ENCODE measurements around the gene CAMTA1. TPM values are rescaled to one million over a fixed set of nuclear protein-coding genes. Genes with fewer than 3 reads are reported as not detected.

The CAMTA1 gene
- total and polyA plus RNA-seq, 9 of the 15 experiments (the other 6 are each of a cell fraction or from before 2014, with no cell fraction given), result 43.9 to 161 (median 65.9) TPM

- TF ChIP-seq MXD1 (CRISPR knock-in tag; IDR thresholded peaks at IDR 0.05; ENCODE audit: borderline replicate concordance, poor library complexity, severe bottlenecking), result no peak
- TF ChIP-seq ETV1 (tag; conservative IDR thresholded peaks at IDR 0.05; ENCODE audit: low read depth), result peak; percentile 37; the same call in 1 of the 2 replicates
- no peak for TF ChIP-seq TRIM28 (IDR thresholded peaks at IDR 0.05)
- TF ChIP-seq ZNF217 (CRISPR knock-in tag; IDR thresholded peaks at IDR 0.05), result no peak
- TF ChIP-seq MAFG (tag; conservative IDR thresholded peaks at IDR 0.05), result no peak
- TF ChIP-seq BHLHE40 (IDR thresholded peaks at IDR 0.05; ENCODE audit: low read length), result peak; percentile 67
- TF ChIP-seq ZBTB8A (IDR thresholded peaks at IDR 0.05; ENCODE audit: partially characterized antibody), result no peak
- TF ChIP-seq USF2 (CRISPR knock-in tag; IDR thresholded peaks at IDR 0.05), result peak; percentile 60
- TF ChIP-seq MEF2D (tag; conservative IDR thresholded peaks at IDR 0.05; ENCODE audit: low read depth), result peak; percentile 87
- TF ChIP-seq NR1H2 (CRISPR knock-in tag; IDR thresholded peaks at IDR 0.05), result no peak
- TF ChIP-seq KAT2B (IDR thresholded peaks at IDR 0.05; ENCODE audit: low read depth, low read length), result no peak
- no peak for TF ChIP-seq NFATC3 (IDR thresholded peaks at IDR 0.05)
- no peak for TF ChIP-seq CBFB (CRISPR knock-in tag; IDR thresholded peaks at IDR 0.05)
- TF ChIP-seq ZNF780A (CRISPR knock-in tag; IDR thresholded peaks at IDR 0.05), result no peak
- TF ChIP-seq SNRNP70 (optimal IDR thresholded peaks at IDR 0.05; ENCODE audit: low read depth, low read length), result no peak
- peak; percentile 65; the same call in 1 of the 2 replicates for TF ChIP-seq RNF2 (IDR thresholded peaks at IDR 0.05)
- no peak for TF ChIP-seq PPARD (CRISPR knock-in tag; IDR thresholded peaks at IDR 0.05)
- no peak for TF ChIP-seq POLR3G (IDR thresholded peaks at IDR 0.05; ENCODE audit: extremely low read depth, insufficient read length, insufficient replicate concordance)
- TF ChIP-seq BRF1 (IDR thresholded peaks at IDR 0.05; ENCODE audit: borderline replicate concordance, extremely low read depth, insufficient read length), result no peak
- TF ChIP-seq THAP7 (CRISPR knock-in tag; IDR thresholded peaks at IDR 0.05), result no peak
- TF ChIP-seq SIX5 (IDR thresholded peaks at IDR 0.05; ENCODE audit: borderline replicate concordance in 1 of 2, insufficient read depth in 1 of 2, low read depth in 1 of 2, low read length in 2 of 2), result no peak
- TF ChIP-seq EZH2 (IDR thresholded peaks at IDR 0.05; ENCODE audit: borderline replicate concordance, low read depth, low read length), result no peak
- TF ChIP-seq ZNF639 (CRISPR knock-in tag; conservative IDR thresholded peaks at IDR 0.05 in 1 of 2, IDR thresholded peaks at IDR 0.05 in 1 of 2), result 0 out of 4 replicates have a peak, but pooled peaks of 1 of the 2 experiments have one; percentile 44
- no peak for TF ChIP-seq POLR2AphosphoS2 (IDR thresholded peaks at IDR 0.05; ENCODE audit: low read length)
- no peak for TF ChIP-seq XRCC4 (IDR thresholded peaks at IDR 0.05; ENCODE audit: extremely low read depth, insufficient read depth, insufficient read length)
- TF ChIP-seq DMBX1 (CRISPR knock-in tag; IDR thresholded peaks at IDR 0.05; ENCODE audit: borderline replicate concordance), result no peak
Observed at GRCh38 chr1:6743189-6744101, 41.8 kb upstream of the CAMTA1 start (continued).
